CD4-positive, alpha-beta T cell treated with Interleukin-6 for 4 hours (primary cell): ENCODE measurements around the gene ING5.
"Not testable (repeated sequence)": the region's sequence is repeated elsewhere in the genome, so short reads cannot be mapped to it uniquely, and the experiment has no call there.

Experiments
- DNase-seq: peaks from one replicate; pipeline ENCODE4 v3.0.0-alpha.2; 2020; ENCODE audit warnings: mixed read lengths

The ING5 gene

GRCh38 chr2:241741016-241741415, 39.2 kb downstream of the ING5 start:
- peak; percentile 48 for DNase-seq

GRCh38 chr2:241742320-241742939, 40.6 kb downstream of the ING5 start:
- DNase-seq: no peak

GRCh38 chr2:241743008-241743407, 41.2 kb downstream of the ING5 start:
- DNase-seq: not testable (repeated sequence)

GRCh38 chr2:241743620-241744019, 41.8 kb downstream of the ING5 start:
- no peak for DNase-seq

GRCh38 chr2:241744028-241744754, 42.4 kb downstream of the ING5 start:
- DNase-seq: no peak

GRCh38 chr2:241745276-241745675, 43.4 kb downstream of the ING5 start:
- no peak for DNase-seq

- DNase-seq: no peak
These were observed 44.2 kb downstream of the ING5 start for GRCh38 chr2:241746084-241746483.

- DNase-seq: no peak
These were observed 46.8 kb downstream of the ING5 start for GRCh38 chr2:241748468-241749256.

- no peak for DNase-seq
These were observed 48.4 kb downstream of the ING5 start for GRCh38 chr2:241750076-241750840.

- DNase-seq: no peak
These were observed 49.3 kb downstream of the ING5 start for GRCh38 chr2:241751152-241751551.

- DNase-seq: no peak
These were observed 49.9 kb downstream of the ING5 start for GRCh38 chr2:241751776-241752175.

GRCh38 chr2:241752253-241752652, 50.4 kb downstream of the ING5 start:
- DNase-seq: no peak

- DNase-seq: no peak
These were observed 50.9 kb downstream of the ING5 start for GRCh38 chr2:241752689-241753276.

- DNase-seq: no peak
These were observed 51.7 kb downstream of the ING5 start for GRCh38 chr2:241753493-241753892.

- no peak for DNase-seq
These were observed 52.2 kb downstream of the ING5 start for GRCh38 chr2:241754042-241754441.

- DNase-seq: no peak
These were observed 53.3 kb downstream of the ING5 start for GRCh38 chr2:241755166-241755565.

- no peak for DNase-seq
These were observed 53.9 kb downstream of the ING5 start for GRCh38 chr2:241755777-241756176.

- DNase-seq: no peak
These were observed 57.4 kb downstream of the ING5 start for GRCh38 chr2:241759067-241759807.

- DNase-seq: not testable (repeated sequence)
These were observed 58.1 kb downstream of the ING5 start for GRCh38 chr2:241759893-241760292.

- DNase-seq: no peak
These were observed 58.5 kb downstream of the ING5 start for GRCh38 chr2:241760301-241760771.

- DNase-seq: no peak
These were observed 60.6 kb downstream of the ING5 start for GRCh38 chr2:241762321-241762932.
